SU-DHL-6 (cell line): ENCODE results near the gene C3orf33.

Experiments
- H2AFZ ChIP-seq: fragments of 200-600 bp; sonication (generic); 2 replicates; pipeline ENCODE4 v1.6.1; 2014; ENCODE audit warnings: low read depth, mild to moderate bottlenecking, moderate library complexity, mixed read lengths, antibody characterized with exemption, low read length; ENCODE audit not compliant: severe bottlenecking
- H3F3A ChIP-seq: fragments of 200-600 bp; shearing (Covaris generic); 2 replicates; pipeline ENCODE4 v1.6.0; 2016; ENCODE audit warnings: antibody characterized with exemption, mild to moderate bottlenecking; ENCODE audit not compliant: insufficient read depth
- H3K27ac ChIP-seq: fragments of 200-600 bp; sonication (generic); 2 replicates; pipeline ENCODE4 v1.5.1; 2016; ENCODE audit warnings: low read depth, mild to moderate bottlenecking, low read length, moderate library complexity, mixed read lengths
- H3K27me3 ChIP-seq: fragments of 200-600 bp; sonication (generic), shearing (Covaris generic); 2 replicates; pipeline ENCODE4 v1.6.0; 2014; ENCODE audit warnings: mild to moderate bottlenecking, low read length
- H3K36me3 ChIP-seq: fragments of 200-600 bp; sonication (generic); 2 replicates; pipeline ENCODE4 v1.6.1; 2014; ENCODE audit warnings: mild to moderate bottlenecking, low read length, mixed read lengths
- H3K4me2 ChIP-seq: fragments of 300-600, 200-600 bp; shearing (Covaris generic), sonication (generic); 2 replicates; pipeline ENCODE4 v1.6.0; 2014; ENCODE audit warnings: low read length, low read depth, mild to moderate bottlenecking; ENCODE audit not compliant: poor library complexity, severe bottlenecking
- H3K4me3 ChIP-seq: fragments of 200-600 bp; sonication (generic); 2 replicates; pipeline ENCODE4 v1.5.1; 2014; ENCODE audit warnings: antibody characterized with exemption, low read length, mild to moderate bottlenecking, mixed read lengths; ENCODE audit not compliant: insufficient read depth, poor library complexity, severe bottlenecking
- H3K79me2 ChIP-seq: fragments of 200-600 bp; sonication (generic); 2 replicates; pipeline ENCODE4 v1.6.1; 2014; ENCODE audit warnings: mild to moderate bottlenecking, low read length, moderate library complexity; ENCODE audit not compliant: insufficient read depth
- H3K9ac ChIP-seq: fragments of 200-600 bp; sonication (generic); 2 replicates; pipeline ENCODE4 v1.7.0; 2014; ENCODE audit warnings: mild to moderate bottlenecking, low read length
- H3K9me2 ChIP-seq: fragments of 200-600 bp; sonication (generic); replicated peaks from 2 replicates; pipeline ENCODE4 v1.6.1; 2014; ENCODE audit warnings: low read length; ENCODE audit not compliant: insufficient read depth
- H3K9me3 ChIP-seq: fragments of 200-600 bp; sonication (generic); 2 replicates; pipeline ENCODE4 v1.6.1; 2014; ENCODE audit warnings: low read length, mixed read lengths; ENCODE audit not compliant: insufficient read depth
- H4K20me1 ChIP-seq: fragments of 200-600 bp; sonication (generic); 2 replicates; pipeline ENCODE4 v1.6.1; 2014; ENCODE audit warnings: low read depth, mild to moderate bottlenecking, antibody characterized with exemption, low read length, moderate library complexity, mixed read lengths
- EZH2phosphoT487 ChIP-seq: fragments of 200-600 bp; sonication (generic), shearing (Covaris generic); conservative IDR thresholded peaks from 2 replicates; pipeline ENCODE4 v1.6.1; 2018; ENCODE audit warnings: mild to moderate bottlenecking, antibody characterized with exemption, low read length, moderate library complexity, mixed read lengths
- TF ChIP-seq, protein P1 (sequence below): fragments of 200-600 bp; sonication (generic); IDR thresholded peaks from one replicate; pipeline ENCODE4 v1.5.1; 2017; ENCODE audit warnings: antibody characterized with exemption, mild to moderate bottlenecking, low read length, moderate library complexity; ENCODE audit not compliant: insufficient read depth, poor library complexity, severe bottlenecking

Gene C3orf33

GRCh38 chr3:155766206-155766605, 39.9 kb downstream of the C3orf33 start:
- Histone ChIP-seq H3K4me2 (no peak overlapping the region), H3K27ac (no peak overlapping the region), H3K27me3 (no peaks in the 10 kb centered on the region), H4K20me1 (no peaks in the 10 kb centered on the region), H3K79me2 (no peaks in the 10 kb centered on the region), H3K9me3 (peaks cover 10% of the 10 kb centered on the region; the same call in 1 of the 2 replicates), H3K4me3 (no peak overlapping the region), H3F3A (no peaks in the 10 kb centered on the region), H2AFZ (no peak overlapping the region), H3K9me2 (no peaks in the 10 kb centered on the region), H3K36me3 (no peaks in the 10 kb centered on the region), H3K9ac (no peak overlapping the region)
- TF ChIP-seq EZH2phosphoT487, result no peak
- TF ChIP-seq, protein P1, sequence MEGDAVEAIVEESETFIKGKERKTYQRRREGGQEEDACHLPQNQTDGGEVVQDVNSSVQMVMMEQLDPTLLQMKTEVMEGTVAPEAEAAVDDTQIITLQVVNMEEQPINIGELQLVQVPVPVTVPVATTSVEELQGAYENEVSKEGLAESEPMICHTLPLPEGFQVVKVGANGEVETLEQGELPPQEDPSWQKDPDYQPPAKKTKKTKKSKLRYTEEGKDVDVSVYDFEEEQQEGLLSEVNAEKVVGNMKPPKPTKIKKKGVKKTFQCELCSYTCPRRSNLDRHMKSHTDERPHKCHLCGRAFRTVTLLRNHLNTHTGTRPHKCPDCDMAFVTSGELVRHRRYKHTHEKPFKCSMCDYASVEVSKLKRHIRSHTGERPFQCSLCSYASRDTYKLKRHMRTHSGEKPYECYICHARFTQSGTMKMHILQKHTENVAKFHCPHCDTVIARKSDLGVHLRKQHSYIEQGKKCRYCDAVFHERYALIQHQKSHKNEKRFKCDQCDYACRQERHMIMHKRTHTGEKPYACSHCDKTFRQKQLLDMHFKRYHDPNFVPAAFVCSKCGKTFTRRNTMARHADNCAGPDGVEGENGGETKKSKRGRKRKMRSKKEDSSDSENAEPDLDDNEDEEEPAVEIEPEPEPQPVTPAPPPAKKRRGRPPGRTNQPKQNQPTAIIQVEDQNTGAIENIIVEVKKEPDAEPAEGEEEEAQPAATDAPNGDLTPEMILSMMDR, result no peak

DNA sequence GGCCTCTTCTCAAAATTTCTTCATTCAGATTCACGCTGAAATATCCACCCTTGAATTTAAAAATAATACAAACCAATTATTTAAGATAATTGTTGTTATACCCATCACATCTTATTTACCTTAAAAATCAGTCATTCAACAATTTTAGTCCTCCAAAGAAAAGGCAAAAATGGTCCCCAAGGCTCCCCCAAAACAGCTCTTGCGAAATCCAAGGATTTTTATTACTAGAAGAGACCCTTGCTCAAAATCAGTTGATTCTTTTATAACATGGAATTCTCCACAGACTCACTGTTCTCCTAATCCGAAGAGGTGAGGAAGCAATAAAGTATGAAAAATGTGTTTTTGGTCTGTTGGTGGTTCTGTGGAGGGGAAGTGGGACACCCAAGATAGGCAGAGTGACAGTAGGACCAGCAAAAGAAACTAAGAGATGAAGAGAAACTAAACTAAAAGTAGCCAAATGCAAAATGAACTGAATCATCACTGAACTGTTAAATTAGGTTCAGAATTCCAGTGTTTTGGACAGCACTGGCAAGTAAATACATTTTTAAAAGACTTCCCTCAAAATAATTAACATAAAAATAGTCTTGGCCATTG, 42.1 kb downstream of the C3orf33 start:
- H3K9ac ChIP-seq, result no peak overlapping the region
- no peak overlapping the region for H2AFZ ChIP-seq
- no peak overlapping the region for H3K4me3 ChIP-seq
- no peaks in the 10 kb centered on the region for H3K9me2 ChIP-seq
- H3K4me2 ChIP-seq, result no peak overlapping the region
- TF ChIP-seq EZH2phosphoT487, result no peak
- TF ChIP-seq, protein P1, result no peak
- no peaks in the 10 kb centered on the region for H3K9me3 ChIP-seq
- H3F3A ChIP-seq, result no peaks in the 10 kb centered on the region
- H3K27me3 ChIP-seq, result no peaks in the 10 kb centered on the region
- no peaks in the 10 kb centered on the region for H3K36me3 ChIP-seq
- H4K20me1 ChIP-seq, result no peaks in the 10 kb centered on the region
- no peak overlapping the region for H3K27ac ChIP-seq
- H3K79me2 ChIP-seq, result no peaks in the 10 kb centered on the region

GRCh38 chr3:155760653-155761052, 45.4 kb downstream of the C3orf33 start:
- H3K27ac ChIP-seq, result no peak overlapping the region
- TF ChIP-seq, protein P1, result no peak
- TF ChIP-seq EZH2phosphoT487, result no peak
- no peaks in the 10 kb centered on the region for H4K20me1 ChIP-seq
- no peaks in the 10 kb centered on the region for H3K9me2 ChIP-seq
- H3K9ac ChIP-seq, result no peak overlapping the region
- H3K27me3 ChIP-seq, result no peaks in the 10 kb centered on the region
- no peak overlapping the region for H2AFZ ChIP-seq
- no peaks in the 10 kb centered on the region for H3K79me2 ChIP-seq
- no peaks in the 10 kb centered on the region for H3F3A ChIP-seq
- H3K36me3 ChIP-seq, result no peaks in the 10 kb centered on the region
- H3K4me3 ChIP-seq, result no peak overlapping the region
- H3K9me3 ChIP-seq, result no peaks in the 10 kb centered on the region
- no peak overlapping the region for H3K4me2 ChIP-seq
